KG1 (cell line): Measurements from ENCODE around the gene CCDC187.

ENCODE experiments used
- DNase-seq: peaks from one replicate; lab custom pipeline; 2025; lab: John Stamatoyannopoulos, UW

CCDC187 gene

DNA sequence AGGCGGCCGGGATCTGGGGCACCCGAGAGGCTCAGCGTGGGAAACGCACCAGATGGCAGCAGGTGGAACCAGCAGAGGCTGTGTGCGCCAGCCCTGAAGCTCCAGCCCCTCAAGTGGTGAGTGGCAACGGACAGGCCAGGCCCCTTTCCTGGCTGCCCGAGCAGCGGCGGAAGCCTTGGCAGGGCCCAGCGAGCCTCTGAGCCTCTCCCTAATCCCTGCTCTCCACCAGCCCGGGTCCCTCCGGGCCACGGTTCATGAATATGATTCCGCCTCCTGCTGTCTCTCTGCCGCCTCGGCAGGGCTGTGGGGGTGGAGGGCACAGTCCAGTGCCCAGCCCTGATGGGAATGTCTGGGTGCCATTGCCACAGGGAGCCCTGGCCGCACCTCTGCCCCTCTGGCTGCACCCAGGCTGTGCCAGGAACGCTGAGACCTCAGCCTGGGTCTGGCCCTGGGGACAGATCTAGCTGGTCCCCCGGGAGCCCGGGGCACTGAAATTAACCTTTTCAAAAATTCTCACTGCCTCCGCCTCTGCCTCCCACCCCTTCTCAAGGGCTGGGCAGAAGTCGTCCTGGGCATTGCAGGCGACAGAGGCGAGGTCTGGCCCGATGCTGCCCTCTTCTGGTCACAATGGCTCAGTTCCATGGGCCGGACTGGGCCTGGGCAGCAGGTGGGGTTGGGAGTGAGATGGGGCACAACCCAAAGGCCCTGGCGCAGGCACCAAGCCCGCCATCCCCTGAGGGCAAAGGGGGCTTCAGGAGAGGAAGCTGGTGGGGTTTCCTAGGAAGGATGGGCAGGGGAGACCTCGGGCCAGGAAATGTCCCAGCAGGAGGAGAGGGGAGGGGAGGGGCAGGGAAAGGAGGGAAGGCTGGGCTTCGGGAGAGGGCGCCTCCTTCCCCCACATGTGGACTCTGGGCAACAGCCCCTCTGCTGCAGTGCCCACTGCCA is 20.3 kb downstream of the CCDC187 start:
- peak; percentile 36 for DNase-seq

DNA sequence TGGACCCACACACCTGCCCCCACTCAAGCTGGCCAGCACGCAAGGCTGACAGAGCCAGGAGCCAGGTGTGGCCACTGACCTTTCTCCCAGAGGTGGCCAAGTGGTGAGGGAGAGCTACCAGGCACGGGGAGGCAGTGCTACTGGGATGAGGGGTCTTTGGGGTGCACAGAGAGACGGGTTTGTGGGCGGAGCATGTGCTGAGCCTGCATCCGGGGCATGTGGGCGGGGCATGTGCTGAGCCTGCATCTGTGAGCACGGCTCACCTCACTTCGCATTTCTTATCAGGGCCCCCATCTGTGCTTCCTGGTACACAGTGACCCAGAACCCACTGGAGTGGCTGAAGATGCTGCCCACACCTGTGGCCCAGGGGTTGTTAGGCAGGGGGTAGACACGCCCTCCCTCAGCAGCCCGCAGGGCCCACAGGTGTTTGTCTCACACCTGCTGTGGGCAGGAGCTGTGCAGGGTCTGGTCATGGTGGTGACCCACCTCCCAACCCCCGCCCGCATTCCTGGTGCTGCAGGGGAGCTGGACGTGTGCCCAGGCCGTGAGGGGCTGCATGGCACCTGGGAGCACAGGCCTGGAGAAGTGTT is 21.5 kb downstream of the CCDC187 start:
- no peak for DNase-seq

DNA sequence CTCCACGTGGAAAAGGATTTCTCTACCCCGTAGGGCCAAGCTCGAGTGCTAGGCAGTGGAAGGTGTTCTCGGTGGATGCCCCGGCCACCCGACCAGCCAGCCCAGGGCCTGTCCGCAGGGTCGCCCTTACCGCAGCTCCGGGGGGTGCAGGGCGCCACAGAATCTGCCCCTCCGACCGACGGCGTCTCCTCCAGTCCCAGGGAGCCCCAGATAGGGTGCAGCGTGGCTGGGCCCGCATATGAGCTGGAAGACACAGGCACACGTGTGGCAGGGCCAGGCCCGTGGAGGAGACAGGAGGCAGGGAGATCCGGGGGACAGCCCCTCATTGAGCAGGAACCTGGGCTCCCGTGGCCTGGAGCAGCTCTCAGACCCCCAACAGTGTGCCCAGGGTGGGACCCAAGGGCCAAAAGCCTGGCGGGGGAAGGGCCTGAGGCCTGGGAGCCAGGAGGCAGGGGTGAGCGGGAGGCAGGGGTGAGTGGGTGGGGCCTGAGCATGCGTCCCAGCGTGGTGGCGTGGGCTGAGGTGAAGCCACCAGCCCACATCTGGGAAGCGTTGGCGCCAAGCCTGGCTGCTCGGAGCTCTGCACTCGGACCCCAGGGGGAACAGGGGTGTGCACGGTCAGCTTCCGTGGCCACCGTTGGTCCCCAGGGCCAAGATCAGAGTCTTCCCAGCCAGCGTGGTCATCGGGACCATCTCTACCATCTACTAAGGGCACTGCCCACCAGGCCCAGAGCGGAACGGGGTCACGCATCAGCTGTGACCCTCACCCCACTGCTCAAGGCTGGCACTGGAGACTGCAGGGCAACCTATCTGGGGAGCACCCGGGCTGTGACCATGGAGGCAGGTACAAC is 22.2 kb downstream of the CCDC187 start:
- no peak for DNase-seq

DNA sequence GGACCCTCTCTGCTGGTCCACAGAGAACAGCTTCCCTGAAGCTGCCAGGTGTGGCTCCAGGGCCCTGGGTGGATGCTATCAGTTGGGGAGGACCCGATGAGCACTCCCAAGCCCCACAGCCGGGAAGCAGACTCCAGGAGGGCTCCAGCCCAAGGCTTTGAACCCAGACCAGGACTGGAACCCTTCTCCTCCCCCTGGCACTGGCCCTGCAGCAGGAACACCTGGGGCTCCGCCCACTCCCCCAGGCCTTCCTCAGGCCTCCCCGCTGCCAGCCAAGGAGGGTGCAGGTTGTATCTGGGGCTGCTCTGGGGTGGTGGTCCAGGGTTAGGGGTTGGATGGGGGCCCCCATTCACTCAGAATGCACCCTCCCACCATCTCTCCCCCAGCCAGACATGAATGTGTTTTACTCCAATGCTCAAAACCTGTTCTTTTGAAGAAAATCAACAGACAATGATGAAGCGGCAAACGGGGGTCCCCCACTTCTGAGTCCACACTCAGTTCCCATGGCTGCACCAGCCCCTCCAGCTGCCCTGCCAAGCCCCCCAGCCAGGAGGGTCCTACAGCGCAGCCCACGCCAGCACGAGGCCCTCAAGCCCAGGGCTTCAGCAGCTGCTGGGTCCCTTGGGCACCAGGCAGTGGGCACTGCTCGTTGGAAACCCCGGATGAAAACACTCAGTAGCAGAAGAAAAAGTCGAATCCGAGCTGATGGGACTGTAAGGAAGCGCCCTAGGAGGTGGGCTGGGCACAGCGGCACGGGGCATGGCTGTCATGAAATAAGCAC is 23.2 kb downstream of the CCDC187 start:
- no peak for DNase-seq

DNA sequence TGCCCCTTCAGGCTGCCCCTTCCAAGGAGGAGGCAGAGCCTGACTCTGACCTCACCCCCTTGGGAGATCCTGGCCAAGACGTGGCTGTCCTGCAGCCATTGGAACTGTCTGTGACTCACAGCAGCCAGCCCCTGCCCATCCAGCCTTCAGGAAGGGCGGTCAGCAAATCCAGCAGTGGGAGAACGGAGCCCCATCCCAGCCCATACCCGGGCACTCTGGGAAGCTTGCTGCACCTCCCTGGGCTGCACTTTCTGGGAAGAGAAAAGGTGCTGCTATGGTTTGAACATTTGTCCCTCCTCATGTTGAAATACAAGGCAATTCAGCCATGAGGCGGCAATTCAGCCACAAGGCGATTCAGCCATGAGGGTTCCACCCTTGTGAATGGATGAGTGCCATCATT is 24.4 kb downstream of the CCDC187 start:
- DNase-seq = no peak

DNA sequence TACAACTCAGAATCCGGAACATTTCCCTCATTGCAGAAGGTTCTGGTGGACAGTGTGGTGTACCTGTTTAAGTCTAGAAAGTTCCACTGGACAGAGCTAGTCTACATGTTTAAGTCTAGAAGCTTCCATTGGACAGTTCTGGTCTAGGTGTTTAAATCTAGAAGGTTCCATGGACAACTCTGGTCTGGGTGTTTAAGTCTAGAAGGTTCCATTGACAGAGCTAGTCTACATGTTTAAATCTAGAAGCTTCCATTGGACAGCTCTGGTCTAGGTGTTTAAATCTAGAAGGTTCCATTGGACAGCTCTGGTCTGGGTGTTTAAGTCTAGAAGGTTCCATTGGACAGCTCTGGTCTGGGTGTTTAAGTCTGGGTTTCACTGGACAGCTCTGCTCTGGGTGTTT is 25.0 kb downstream of the CCDC187 start:
- no peak for DNase-seq

DNA sequence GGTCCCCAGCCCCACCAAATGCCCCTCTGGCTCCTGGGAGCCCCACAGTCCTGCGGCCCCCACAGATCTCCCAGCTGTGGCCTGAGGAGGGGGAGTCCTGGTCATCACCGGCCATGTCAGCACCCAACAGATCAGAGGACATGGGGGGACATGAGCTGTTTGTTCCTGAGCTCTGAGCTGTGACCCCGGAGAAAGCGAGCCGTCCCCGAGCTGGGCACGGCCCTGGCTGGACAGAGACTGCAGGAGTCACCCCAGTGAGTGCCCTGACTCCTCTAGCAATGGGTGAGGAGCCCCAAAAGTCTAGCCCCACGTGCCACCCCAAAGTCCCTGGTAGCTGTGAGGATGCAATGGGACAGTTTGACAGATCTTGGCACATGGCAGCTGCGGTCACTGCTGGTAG is 25.7 kb downstream of the CCDC187 start:
- DNase-seq = no peak

DNA sequence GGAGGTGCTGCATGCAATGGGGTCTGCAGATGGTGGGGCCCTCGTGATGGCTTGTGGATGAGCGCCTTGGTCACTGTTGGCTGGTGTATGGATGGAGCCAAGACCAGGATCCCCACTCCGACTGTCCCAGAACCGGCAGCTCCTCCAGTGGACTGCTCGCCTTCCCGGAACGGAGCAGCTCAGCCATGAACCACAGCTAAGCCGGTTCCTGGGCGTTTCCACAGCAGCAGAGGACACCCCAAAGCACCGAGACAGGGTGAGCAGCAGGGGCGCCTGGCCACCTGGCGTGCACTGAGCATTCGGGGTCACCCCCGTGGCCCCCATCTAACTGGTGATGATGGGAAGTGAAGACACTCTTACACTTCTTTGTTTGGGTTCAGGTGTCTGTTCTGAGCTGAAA is 26.1 kb downstream of the CCDC187 start:
- DNase-seq = no peak

DNA sequence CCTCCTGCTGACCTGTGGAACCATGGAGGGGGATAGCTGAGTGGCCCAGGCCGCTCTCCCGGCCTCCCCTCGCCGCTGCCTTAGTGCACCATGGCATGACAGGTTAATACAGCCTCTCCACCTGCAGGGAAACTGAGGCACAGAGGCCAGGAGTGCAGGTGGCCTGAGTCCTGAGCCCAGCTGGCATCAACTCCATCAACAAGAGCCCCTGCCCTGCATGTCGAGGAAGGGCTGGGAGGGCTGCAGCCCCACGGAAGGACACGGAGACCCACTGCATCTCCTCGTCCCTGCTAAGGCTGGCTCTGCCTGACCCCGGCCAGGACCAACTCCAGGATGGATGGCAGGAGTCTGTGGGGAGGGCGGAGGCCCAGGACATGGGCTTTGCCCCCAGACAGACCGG is 27.2 kb downstream of the CCDC187 start:
- DNase-seq = no peak

DNA sequence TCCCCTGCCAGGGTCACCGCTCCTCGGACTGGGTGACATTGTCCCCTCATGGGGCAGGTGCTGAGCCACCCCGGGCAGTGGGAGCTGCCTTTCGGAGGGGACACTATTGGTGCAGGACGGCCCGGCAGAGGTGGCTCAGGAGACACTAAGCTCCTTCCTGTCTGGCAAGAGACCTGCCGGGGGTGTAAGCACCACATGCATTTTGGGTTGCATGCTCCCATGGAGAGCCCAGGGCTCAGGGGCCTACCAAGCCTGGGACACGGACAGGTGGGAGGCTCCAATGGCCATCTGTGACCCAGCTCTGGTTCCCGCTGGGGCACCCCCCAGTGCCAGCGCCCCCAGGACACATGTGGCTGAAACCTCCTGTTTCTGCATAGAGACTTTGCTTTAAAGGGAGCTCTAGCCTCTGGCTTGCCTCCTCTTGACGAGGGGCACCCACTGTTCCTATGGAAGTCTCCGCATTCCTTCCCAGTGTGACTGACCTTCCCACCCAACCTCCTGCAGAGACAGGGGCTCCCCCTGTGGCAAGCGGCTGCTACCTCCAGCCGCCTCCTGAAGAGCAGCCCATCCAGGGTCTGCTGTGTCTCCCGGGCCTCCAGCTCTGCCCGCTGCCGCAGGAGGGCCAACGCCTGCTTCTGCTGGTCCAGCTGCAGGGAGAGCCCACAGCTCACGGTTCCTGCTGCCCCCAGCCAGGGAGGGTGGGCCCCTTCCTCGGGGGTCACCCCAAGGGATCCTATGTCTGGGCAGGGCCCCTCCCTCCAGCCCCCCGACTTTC is 28.1 kb downstream of the CCDC187 start:
- DNase-seq = no peak

DNA sequence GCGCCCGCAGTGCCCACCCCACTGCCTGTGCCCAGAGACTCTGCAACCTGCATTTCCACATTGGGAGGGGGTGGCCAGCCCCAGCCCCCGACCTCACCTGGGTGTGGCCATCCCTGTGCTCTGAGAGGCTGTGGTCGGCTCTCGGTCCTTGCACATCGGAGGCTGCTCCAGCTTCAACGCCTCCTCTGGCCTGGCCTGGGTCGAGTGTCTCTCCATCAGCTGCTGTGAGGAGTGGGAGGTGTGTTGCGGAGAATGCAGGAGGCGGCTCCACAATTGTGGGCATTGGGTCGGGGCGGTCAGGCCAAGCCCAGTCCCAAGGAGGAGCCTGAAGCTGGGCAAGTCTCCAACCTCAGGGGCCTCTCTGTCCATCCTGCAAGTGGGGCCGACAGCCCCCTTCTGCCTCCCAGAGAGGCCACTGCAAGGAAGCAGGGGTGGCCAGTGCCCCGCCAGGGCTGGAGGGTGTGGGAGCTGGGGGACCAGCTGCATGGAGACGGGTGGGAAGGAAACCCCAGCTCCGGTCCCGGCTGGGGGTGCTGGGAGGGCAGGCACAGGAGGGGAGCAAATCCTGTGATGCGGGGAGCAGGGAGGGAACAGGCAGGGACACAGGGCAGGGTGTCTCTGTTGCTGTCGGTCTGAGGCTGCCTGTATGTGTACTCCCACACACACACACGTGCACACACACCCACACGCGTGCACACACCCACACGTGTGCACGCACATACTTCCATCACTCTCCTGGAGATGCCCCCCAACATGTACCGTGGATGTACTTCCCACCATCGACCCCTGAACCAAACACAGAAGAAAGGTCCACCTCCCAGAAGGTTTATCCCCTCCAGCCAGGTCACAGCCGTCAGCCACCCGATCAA is 28.9 kb downstream of the CCDC187 start:
- DNase-seq = no peak

DNA sequence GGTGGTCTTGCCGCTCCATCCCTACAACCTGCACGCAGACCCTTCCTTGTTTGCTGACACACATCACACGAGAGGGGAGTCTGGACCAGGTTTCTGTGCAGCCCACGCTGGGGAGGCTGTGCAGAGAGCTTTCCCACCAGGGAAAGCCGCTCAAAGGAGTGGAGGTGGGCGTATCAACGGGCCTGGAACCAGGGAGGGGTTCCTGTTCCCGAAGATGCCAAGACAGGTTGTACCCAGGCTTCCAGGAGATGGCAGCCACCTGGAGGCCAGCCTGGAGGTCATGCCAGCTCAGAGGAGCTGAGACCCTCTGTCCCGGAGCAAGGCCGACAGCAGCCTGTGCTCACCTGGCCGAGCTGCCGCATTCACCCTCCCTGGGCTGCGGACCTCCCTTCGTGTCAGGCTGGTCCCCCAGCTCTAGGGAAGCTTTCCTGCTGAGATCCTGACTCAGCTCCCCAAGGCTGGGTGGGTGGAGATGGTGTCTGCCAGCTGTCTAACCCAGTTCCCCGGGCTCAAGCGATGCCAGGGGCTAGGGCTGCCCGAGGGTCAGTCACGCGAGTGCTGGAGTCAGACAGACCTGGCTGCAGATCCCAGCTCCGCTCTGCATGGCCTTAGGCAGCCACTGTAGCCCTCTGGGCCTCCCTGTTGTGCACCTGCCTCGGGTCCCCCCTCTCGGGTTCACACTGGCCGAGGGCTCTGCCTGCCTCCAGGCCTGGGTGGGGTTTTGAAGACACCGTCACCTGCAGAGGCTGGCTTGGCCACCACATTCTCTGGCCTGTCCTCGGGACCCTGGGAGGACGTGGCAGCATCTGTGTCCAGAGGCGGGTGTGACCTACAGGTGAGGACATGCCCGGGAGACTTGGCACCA is 29.7 kb downstream of the CCDC187 start:
- DNase-seq = no peak

DNA sequence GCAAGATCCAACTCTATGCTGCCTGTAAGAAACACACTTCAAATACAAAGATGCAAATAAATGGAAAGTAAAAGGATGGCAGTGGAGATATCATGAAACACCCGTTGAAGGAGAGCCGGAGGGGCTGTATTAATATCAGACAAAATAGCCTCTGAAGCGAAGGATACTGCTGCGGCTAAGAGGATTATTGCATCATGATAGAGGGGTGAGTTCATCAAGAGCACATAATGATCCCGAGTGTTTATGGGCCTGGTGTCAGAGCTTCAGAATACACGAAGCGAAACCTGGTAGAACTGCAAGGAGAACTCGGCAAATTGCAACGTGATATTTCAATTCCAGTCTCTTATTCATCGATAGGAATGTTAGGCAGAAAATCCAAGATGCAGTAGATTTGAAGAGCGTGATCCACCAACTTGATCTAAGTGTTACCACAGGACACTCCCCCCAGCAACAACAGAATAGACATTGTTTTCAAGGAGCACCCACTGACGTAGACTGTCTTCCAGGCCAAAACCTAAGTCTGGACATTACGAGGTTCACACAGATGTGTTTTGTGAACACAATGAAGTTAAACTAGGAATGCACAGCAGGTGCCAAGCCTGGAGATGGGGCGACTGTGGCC is 30.5 kb downstream of the CCDC187 start:
- no peak for DNase-seq

DNA sequence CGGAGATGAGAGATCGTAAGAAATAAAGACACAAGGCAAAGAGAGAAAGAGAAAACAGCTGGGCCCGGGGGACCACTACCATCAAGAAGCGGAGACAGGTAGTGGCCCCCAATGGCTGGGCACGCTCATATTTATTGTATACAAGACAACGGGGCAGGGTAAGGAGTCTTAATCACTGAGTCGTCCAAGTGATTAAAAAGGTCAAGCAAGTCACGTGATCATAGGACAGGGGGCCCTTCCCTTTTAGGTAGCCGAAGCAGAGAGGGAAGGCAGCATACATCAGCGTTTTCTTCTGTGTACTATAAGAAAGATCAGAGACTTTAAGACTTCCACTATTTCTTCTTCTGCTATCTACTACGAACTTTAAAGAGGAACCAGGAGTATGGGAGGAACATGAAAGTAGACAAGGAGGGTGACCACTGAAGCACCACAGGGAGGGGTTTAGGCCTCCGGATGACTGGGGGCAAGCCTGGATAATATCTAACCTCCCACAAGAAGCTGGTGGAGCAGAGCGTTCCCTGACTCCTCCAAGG is 33.7 kb downstream of the CCDC187 start:
- no peak for DNase-seq

DNA sequence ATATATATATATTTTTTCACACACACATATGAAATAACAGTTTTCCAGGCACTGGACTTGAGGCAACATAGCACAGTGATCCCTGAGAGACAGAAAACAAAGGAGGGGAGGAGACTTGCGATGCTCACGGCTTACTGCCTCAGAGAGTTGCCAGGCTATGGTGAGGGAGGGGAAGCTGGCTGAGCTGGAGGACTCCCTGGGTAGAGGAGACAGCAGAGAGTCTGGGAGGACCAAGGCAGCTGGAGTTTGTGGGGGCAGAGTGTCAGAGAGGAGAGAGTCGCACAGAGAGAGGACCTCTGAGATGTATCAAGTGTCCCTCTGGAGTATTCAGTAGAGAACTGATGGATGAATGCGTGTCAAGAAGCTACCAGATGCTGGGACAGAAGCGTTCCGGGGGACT is 35.2 kb downstream of the CCDC187 start:
- no peak for DNase-seq

DNA sequence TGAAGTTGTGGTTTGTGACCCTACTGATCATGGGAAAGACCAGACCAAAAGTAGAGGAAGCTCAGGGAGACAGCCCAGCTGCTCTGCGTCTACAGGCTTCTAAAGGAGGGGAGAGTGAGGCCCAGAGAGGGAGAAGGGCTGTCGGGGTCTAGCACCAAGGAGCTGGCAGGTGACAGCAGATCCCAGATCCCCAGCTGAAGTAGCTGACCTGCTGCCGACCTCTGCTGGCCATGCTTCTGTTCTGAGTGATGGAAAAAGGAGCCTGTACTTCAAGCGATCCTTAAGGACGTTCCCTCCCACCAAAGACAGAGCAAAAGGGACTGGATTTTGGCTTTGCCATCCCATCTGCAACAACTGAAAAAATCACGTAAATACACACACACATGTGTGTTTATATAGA is 35.6 kb downstream of the CCDC187 start:
- DNase-seq = no peak

DNA sequence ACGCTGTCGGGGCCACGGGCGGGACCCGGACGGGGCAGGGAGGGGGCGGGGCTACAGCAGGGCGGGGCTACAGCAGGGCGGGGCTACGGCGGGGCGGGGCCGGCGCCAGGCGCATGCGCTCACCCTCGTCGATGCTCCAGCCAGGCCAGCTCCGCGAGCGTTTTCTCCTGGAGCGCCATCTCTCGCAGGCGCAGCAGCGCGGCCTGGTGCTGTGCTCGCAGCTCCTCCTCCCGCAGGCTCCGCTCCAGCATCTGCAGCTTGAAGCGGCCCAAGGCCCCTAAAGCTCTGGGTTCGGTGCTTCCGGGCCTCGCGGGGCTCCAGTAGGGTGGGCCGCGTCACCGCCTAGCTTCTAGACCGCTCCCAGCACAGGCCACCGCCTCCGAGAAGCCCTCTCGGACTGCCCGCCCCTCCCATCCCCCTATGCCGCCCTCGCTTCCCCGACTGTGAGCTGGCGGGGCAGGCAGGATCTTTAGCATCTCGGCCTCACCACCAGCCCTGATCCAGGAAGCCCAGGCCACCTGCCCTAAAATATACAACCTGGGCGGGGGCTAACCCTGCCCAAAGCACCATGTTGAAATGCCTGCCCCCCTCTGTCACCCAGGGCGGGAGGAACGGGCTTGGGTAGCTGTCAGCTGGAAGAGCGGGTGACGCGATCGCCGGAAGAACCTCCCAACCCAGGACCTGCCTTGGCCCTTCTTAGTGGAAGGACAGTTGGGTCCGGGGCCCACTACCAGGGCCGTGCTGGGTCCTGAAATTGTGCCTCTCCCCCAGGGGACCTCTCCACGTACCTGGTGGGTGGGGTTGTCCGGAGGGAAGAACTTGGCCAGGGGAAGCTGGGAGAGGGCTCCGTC is 36.4 kb downstream of the CCDC187 start:
- peak; percentile 4 for DNase-seq
